Hematopoietic multipotent progenitor cell treated with erythropoietin and hydrocortisone succinate and interleukin-3 and kit ligand, for 4 days (in vitro differentiated cells): ENCODE results near the gene COX8C.
A peak's percentile ranks its signal among the peaks of the same experiment; 100 is the strongest.
"Not testable (repeated sequence)": the region's sequence is repeated elsewhere in the genome, so short reads cannot be mapped to it uniquely, and the experiment has no call there.

Experiments used
- DNase-seq: peaks from one replicate; pipeline ENCODE4 v3.0.0-alpha.2; 2015

The COX8C gene

GRCh38 chr14:93322929-93323599 lies 23.9 kb upstream of the COX8C start:
- DNase-seq: peak; percentile 81

GRCh38 chr14:93323600-93324174 lies 23.3 kb upstream of the COX8C start:
- DNase-seq: no peak

- DNase-seq: no peak
Observed at GRCh38 chr14:93326196-93326595, 20.8 kb upstream of the COX8C start.

DNA sequence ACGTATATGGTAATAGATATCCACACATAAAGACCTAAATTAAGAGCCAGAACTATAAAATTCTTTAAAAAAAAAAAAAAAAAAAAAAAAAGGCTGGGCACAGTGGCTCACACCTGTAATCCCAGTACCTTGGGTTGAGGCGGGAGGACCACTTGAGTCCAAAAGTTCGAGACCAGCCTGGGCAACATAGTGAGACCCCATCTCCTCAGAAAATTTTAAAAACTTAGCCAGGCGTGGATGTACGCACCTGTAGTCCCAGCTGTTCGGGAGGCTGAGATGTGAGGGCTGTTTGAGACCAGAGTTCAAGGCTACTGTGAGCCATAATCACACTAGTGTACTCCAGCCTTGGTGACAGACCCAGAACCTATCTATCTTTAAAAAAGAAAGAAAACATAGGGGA lies 18.4 kb upstream of the COX8C start:
- no peak for DNase-seq

- no peak for DNase-seq
Observed at GRCh38 chr14:93329965-93330608, 16.9 kb upstream of the COX8C start.

GRCh38 chr14:93330609-93331000 lies 16.4 kb upstream of the COX8C start:
- no peak for DNase-seq

DNA sequence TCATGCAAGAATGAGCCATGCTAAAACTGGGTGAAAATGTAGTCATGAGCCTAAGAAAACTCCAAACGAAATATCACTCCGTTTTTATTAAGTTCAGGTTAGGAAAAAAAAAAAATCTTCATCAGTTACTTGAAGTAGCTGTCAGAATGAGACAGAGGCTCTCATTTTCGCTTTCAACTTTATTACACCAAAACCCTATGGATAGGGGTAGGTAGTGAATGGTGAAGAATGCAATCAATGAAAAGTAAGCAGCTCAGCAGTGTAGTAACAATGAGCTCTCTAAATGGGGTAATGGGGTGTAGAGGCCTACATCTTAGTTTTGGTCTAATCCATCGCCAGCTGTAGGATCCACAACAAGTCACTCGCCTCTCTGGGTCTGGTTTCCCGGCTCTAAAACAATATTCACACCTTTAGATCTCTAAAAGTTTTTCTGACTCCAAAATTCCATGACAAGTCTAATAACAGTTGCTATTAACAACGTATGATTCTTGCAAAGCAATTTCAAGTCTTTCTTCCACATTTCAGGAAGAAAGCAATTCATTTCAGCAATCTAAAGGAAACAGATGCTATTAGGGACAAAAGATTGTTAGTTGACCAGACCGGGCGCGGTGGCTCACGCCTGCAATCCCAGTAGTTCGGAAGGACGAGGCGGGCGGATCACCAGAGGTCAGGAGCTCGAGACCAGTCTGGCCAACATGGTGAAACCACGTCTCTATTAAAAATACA lies 15.8 kb upstream of the COX8C start:
- peak; percentile 25 for DNase-seq

GRCh38 chr14:93331728-93332396 lies 15.1 kb upstream of the COX8C start:
- peak; percentile 41 for DNase-seq

GRCh38 chr14:93332397-93332852 lies 14.6 kb upstream of the COX8C start:
- DNase-seq: peak; percentile 71

- peak; percentile 99 for DNase-seq
Observed at GRCh38 chr14:93332853-93333630, 13.9 kb upstream of the COX8C start, which contains the start of gene BTBD7. TSS of gene BTBD7 (minus strand) at chr14:93333036. CDS start at chr14:93296051, 36,985 bp downstream.

DNA sequence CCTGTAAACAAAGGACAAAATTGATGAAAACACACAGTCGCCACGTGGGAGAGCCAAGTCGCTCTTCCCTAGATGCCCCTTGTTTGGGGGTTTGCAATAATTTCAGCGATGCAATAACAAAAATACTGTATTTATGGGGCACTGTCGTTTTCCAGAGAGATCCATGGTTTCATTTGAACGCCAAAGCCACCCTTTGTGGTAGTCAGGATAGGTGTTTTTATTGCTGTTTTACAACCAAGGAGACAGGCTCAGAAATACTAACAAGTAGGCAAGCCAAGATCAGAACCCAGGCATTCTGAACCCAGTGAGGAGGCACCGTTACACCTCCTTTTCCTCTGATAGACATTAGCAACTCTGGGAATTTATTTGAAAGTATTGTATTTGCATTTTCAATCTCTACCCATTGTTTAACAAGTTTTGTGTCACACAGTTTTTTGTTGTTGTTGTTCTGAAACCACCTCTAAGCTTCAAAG lies 13.3 kb upstream of the COX8C start:
- DNase-seq: no peak

DNA sequence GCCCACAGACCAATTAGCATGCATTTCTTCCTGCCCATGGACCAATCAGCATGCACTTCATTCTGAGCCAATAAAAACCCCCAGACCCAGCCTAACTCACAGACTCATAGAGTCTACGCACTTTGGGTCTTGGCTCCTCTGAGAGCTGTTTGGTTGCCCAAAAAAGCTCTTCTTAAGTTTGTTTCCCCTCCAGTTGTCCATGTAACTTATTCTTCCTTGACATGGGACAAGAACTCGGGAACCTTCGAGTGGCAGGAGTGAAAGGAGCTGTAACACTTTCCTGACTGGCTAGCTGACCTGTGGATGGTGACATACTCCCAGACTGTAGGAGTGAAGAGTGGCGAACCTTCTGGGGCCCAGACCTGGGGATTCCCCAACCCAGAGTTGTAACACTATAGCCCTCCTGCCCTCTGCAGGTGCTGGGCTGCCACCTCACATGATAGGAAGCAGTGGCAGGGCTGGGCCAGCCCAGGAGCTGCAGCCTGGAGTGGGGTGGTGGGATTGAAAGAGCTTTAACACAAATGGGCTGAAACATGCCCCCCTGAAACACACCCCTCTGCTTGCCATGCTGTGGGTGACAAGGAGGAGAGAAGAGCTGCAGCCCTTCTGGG lies 9.7 kb upstream of the COX8C start:
- no peak for DNase-seq

DNA sequence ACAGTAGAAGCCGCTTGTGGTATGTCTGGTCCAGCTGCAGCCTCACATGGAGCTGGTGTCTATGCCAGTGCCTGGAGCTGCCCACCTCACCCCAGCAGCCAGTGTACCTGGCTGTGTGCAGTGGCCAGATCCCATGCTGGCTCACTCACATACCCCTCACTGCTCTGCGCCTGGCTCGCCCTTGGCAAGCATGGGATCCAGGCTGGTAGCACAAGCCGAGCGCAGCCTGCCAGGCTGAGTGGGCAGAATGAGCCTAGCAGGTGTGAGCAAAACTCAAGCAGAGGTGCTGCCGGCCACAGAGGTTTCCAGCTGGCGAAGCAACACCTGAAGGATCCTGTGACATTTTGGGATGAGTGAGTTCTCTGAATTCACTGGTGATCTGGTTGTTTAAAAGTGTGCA lies 9.1 kb upstream of the COX8C start:
- DNase-seq: no peak

GRCh38 chr14:93343266-93343665 lies 3.7 kb upstream of the COX8C start:
- DNase-seq: peak; percentile 82

DNA sequence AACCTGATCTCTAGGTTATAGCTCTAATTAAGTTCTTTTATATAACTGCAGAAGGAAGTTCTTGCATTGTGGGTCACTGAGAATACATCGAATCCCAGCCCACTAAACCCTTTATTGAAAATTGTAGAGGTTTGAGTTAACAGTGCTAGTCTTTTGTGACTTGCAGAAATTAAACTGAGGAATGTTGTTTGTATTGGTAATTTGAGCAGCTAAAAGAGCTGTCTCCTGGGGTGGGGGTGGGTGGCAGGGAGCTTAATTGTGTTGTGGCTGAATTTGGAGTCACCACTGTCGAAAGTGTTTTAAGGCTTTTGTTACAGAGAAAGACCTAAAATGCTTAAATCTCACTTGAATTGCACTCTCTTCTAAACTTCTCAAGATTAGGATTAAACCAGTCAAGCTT lies 3.2 kb upstream of the COX8C start:
- no peak for DNase-seq

DNA sequence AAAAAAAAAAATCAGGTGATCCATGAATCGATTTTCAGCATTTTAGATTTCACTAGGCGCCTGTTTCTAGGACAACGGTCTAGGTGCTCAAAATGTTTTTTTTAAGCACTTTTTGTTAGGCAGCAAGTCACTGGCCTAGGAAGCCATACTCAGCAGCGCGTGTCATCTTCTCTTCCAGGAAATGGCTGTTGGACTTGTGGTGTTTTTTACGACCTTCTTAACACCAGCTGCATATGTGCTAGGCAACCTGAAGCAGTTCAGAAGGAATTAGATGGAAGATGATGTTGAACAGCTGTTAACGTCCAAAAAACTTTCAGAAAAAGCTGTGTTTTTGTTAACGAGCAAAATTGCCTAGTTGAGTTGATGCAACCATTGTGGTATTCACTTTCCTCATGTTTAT lies 868 bp downstream of the COX8C start:
- no peak for DNase-seq

DNA sequence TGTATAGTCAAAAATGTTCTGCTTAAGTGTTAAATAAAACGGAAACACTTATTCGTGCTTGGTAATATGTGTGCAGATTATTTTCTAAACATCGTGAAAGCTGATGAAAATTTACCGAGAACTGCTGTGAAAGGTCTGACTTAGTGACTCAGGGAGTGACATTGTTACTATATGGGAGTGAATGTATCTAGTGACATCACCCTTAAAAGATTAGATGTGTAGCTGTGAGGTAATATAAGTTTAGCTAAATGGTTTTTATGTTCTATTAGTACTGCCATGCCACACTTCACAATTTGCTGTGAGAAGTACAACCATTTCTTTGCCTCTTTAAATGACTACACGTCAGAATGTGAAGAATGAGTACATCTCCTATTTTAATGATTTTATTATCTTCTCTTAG lies 1.3 kb downstream of the COX8C start:
- no peak for DNase-seq

- not testable (repeated sequence) for DNase-seq
Observed at GRCh38 chr14:93354873-93355272, 7.9 kb downstream of the COX8C start.

- DNase-seq: no peak
Observed at GRCh38 chr14:93368996-93369712, 22.2 kb downstream of the COX8C start.

GRCh38 chr14:93369713-93370266 lies 22.8 kb downstream of the COX8C start:
- DNase-seq: peak; percentile 69
